HG03175 (cell line): ENCODE measurements around the gene BCAS1.

Experiments
- ATAC-seq: cut with Tn5 transposase; IDR thresholded peaks from one replicate; pipeline ENCODE4 v1.9.1; 2021; ENCODE audit warnings: mild to moderate bottlenecking, moderate library complexity; ENCODE audit not compliant: unreplicated experiment

BCAS1 gene

GRCh38 chr20:53966774-53967398 is 103.5 kb downstream of the BCAS1 start:
- ATAC-seq: no peak

GRCh38 chr20:53964501-53965253 is 105.7 kb downstream of the BCAS1 start:
- no peak for ATAC-seq

GRCh38 chr20:53964067-53964466 is 106.3 kb downstream of the BCAS1 start:
- no peak for ATAC-seq

GRCh38 chr20:53963635-53964034 is 106.8 kb downstream of the BCAS1 start:
- ATAC-seq: no peak

- ATAC-seq: no peak
These were observed 108.0 kb downstream of the BCAS1 start for GRCh38 chr20:53962388-53962787.

GRCh38 chr20:53961527-53961926 is 108.9 kb downstream of the BCAS1 start:
- ATAC-seq: no peak

- no peak for ATAC-seq
These were observed 109.7 kb downstream of the BCAS1 start for GRCh38 chr20:53960579-53961272.

- no peak for ATAC-seq
These were observed 110.3 kb downstream of the BCAS1 start for GRCh38 chr20:53959911-53960578.

GRCh38 chr20:53958260-53958659 is 112.1 kb downstream of the BCAS1 start:
- ATAC-seq: no peak

- ATAC-seq: no peak
These were observed 112.8 kb downstream of the BCAS1 start for GRCh38 chr20:53957451-53958172.

- ATAC-seq: no peak
These were observed 114.2 kb downstream of the BCAS1 start for GRCh38 chr20:53956013-53956715.

- ATAC-seq: no peak
These were observed 115.4 kb downstream of the BCAS1 start for GRCh38 chr20:53954723-53955658.

- no peak for ATAC-seq
These were observed 117.8 kb downstream of the BCAS1 start for GRCh38 chr20:53952528-53953096.

GRCh38 chr20:53950578-53950977 is 119.8 kb downstream of the BCAS1 start:
- ATAC-seq: no peak

- no peak for ATAC-seq
These were observed 120.4 kb downstream of the BCAS1 start for GRCh38 chr20:53950031-53950430.

GRCh38 chr20:53949319-53949839 is 121.0 kb downstream of the BCAS1 start:
- ATAC-seq: peak; percentile 81

GRCh38 chr20:53948383-53949318 is 121.7 kb downstream of the BCAS1 start:
- no peak for ATAC-seq
